ENCODE measurements around the gene LDHB. TPM values are rescaled to one million over a fixed set of nuclear protein-coding genes. Genes with fewer than 3 reads are reported as not detected.
"Not testable (repeated sequence)": the region's sequence is repeated elsewhere in the genome, so short reads cannot be mapped to it uniquely, and the experiment has no call there.

Gene LDHB
- total and polyA plus RNA-seq, 11 donors: 1,099 to 3,071 (median 2,070) TPM

DNA sequence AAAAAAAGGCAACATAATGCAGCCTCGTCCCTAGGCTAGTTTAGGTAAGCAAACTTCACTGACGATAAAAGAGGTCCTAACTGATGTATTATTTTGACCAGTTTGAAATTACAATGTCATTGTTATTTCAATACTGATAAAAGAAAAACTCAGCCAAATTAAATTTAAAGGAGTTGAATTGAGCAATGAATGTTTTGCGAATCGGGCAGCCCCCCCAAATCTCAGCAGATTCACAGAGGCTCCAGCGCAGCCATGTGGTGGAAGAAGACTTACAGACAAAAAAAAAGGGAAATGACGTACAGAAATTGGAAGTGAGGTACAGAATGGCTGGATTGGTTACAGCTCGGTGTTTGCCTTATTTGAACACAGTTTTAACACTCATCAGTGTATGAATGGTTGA is 8.2 kb upstream of the LDHB start:
- no peak for DNase-seq

DNA sequence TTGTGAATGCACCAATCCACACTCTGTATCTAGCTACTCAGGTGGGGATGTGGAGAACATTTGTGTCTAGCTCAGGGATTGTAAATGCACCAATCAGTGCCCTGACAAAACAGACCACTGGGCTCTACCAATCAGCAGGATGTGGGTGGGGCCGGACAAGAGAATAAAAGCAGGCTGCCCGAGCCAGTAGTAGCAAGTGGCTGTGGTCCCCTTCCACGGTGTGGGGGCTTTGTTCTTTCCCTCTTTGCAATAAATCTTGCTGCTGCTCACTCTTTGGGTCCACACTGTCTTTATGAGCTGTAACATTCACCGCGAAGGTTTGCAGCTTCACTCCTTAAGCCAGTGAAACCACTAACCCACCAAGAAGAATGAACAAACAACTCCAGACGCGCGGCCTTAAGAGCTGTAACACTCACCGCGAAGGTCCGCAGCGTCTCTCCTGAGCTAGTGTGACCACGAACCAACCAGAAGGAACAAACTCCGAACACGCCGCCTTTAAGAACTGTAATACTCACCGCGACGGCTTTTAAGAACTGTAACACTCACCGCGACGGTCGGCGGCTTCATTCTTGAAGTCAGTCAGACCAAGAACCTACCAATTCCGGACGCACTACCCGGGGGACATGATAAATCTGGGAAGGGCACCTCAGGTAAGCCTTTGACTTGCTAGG is 4.6 kb upstream of the LDHB start:
- H3K36me3 ChIP-seq: no peaks in the 10 kb centered on the region
- no peaks in the 10 kb centered on the region for H3K27me3 ChIP-seq
- 92 to 97% (median 93%) methylated on average over 25 to 27 of the region's 27 CpGs for WGBS, 4 donors
- H3K27ac ChIP-seq: no peak overlapping the region
- no peak for DNase-seq
- H3K9me3 ChIP-seq: no peaks in the 10 kb centered on the region
- H3K4me3 ChIP-seq: no peak overlapping the region
- intact Hi-C loops (cut with DNase I): no loop called here
- no peak for ATAC-seq
- peaks cover 0 to 7% (median 0%) of the 10 kb centered on the region in 12 donors for H3K4me1 ChIP-seq
- no peak for TF ChIP-seq POLR2A (IDR thresholded peaks at IDR 0.05)
- TF ChIP-seq, protein P1, sequence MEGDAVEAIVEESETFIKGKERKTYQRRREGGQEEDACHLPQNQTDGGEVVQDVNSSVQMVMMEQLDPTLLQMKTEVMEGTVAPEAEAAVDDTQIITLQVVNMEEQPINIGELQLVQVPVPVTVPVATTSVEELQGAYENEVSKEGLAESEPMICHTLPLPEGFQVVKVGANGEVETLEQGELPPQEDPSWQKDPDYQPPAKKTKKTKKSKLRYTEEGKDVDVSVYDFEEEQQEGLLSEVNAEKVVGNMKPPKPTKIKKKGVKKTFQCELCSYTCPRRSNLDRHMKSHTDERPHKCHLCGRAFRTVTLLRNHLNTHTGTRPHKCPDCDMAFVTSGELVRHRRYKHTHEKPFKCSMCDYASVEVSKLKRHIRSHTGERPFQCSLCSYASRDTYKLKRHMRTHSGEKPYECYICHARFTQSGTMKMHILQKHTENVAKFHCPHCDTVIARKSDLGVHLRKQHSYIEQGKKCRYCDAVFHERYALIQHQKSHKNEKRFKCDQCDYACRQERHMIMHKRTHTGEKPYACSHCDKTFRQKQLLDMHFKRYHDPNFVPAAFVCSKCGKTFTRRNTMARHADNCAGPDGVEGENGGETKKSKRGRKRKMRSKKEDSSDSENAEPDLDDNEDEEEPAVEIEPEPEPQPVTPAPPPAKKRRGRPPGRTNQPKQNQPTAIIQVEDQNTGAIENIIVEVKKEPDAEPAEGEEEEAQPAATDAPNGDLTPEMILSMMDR (IDR thresholded peaks at IDR 0.05): no peak

More for the DNA sequence above, 8.2 kb upstream of the LDHB start:
- Histone ChIP-seq H3K4me3 (no peak overlapping the region), H3K9me3 (no peaks in the 10 kb centered on the region), H3K4me1 (no peaks in the 10 kb centered on the region), H3K36me3 (no peaks in the 10 kb centered on the region), H3K27ac (no peak overlapping the region), H3K27me3 (no peaks in the 10 kb centered on the region)
- intact Hi-C loops (cut with DNase I): loop anchor here in 1 of 10 donors (2.0 kb wide), 1 partner anchor 45 kb away; no protein-coding TSS in a partner anchor
- ATAC-seq: no peak
- no peak for TF ChIP-seq POLR2A (IDR thresholded peaks at IDR 0.05)
- TF ChIP-seq, protein P1 (IDR thresholded peaks at IDR 0.05): no peak
- WGBS, 4 donors: 82 to 89% (median 87%) methylated on average over 7 of the region's 7 CpGs

DNA sequence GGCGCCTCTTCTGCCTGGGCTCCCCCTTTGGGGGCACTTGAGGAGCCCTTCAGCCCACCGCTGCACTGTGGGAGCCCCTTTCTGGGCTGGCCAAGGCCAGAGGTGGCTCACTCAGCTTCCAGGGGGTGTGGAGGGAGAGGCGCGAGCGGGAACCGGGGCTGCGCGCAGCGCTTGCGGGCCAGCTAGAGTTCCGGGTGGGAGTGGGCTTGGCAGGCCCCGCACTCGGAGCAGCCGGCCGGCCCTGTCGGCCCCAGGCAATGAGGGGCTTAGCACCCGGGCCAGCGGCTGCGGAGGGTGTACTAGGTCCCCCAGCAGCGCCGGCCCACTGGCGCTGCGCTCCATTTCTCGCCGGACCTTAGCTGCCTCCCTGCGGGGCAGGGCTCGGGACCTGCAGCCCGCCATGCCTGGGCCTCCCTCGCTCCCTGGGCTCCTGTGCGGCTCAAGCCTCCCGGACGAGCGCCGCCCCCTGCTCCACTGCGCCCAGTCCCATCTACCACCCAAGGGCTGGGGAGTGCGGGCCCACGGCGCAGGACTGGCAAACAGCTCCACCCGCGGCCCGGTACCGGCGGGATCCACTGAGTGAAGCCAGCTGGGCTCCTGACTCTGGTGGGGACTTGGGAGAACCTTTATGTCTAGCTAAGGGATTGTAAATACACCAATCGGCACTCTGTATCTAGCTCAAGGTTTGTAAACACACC is 3.9 kb upstream of the LDHB start:
- WGBS, 4 donors: 96 to 98% (median 97%) methylated on average over 33 to 44 of the region's 44 CpGs
- H3K4me1 ChIP-seq; H3K4me3 ChIP-seq; ATAC-seq; H3K9me3 ChIP-seq; DNase-seq; H3K27ac ChIP-seq; H3K36me3 ChIP-seq; H3K27me3 ChIP-seq; intact Hi-C loops (cut with DNase I): not testable (repeated sequence)

DNA sequence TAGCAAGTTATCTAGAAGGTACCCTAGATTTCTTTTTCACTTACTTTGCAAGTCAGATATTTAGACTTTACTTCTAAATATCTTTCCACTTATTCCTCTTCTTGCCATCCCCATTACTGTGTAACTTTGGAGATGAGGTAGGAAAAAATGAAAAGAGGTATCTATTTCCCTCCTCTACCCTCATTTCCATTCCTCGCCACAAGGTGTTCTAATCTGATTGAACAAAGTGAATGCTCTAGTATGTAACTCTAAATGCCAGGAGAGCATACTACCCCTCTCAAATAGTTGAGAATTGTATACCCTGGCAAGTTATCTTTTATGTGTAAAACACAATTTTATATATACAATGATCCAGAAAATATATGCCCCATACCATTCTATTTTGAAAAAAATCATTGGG is 1.7 kb upstream of the LDHB start:
- TF ChIP-seq POLR2A (IDR thresholded peaks at IDR 0.05): no peak
- TF ChIP-seq, protein P1 (IDR thresholded peaks at IDR 0.05): no peak

More for the DNA sequence above, 1.7 kb upstream of the LDHB start:
- Histone ChIP-seq H3K36me3 (peaks cover 0 to 6% (median 3%) of the 10 kb centered on the region in 9 donors), H3K27ac (peak overlapping the region in 1 of 12 donors; percentile 95), H3K4me3 (no peak overlapping the region), H3K9me3 (no peaks in the 10 kb centered on the region), H3K4me1 (peaks cover 0 to 26% (median 14%) of the 10 kb centered on the region in 12 donors), H3K27me3 (no peaks in the 10 kb centered on the region)
- DNase-seq (no peak), ATAC-seq (no peak)
- WGBS, 4 donors: 82 to 89% (median 86%) methylated on average over 1 of the region's 1 CpG
- intact Hi-C loops (cut with DNase I): loop anchor here in 6 of 10 donors (5.0 to 10.0 kb wide), 4 partner anchors 135 to 165 kb away; partner anchors contain the start of genes GOLT1B (in 3 of the 6), RECQL (in 3 of the 6) and SPX (in 3 of the 6)
